Left lung (tissue), 10 donors: ENCODE results near the gene ZSCAN1. TPM values are rescaled to one million over a fixed set of nuclear protein-coding genes. Genes with fewer than 3 reads are reported as not detected.

Experiments
- ATAC-seq: fragments of 200-7000 bp; cut with Tn5 transposase; one replicate; pipeline ENCODE4 v1.9.1; 2020; ENCODE audit warnings: moderate library complexity
- DNase-seq, 4 donors: peaks; one replicate each; pipeline ENCODE4 v3.0.0-alpha.2; 2013 to 2020
- H3K27ac ChIP-seq, 2 donors: fragments of 200-600 bp; sonication (generic) in 1 of 2; one replicate each; pipeline versions ENCODE4 v1.5.0 to v1.8.0; 2020 to 2021
- H3K27me3 ChIP-seq, 2 donors: fragments of 200-600 bp; sonication (generic) in 1 of 2; one replicate each; pipeline versions ENCODE4 v1.5.0 to v1.8.0; 2020 to 2021
- H3K36me3 ChIP-seq, 2 donors: fragments of 200-600 bp; sonication (generic) in 1 of 2; one replicate each; pipeline versions ENCODE4 v1.5.0 to v1.8.0; 2020 to 2021
- H3K4me1 ChIP-seq, 2 donors: fragments of 200-600 bp; one replicate each; pipeline ENCODE4 v1.8.0; 2021
- H3K4me3 ChIP-seq, 2 donors: fragments of 200-600 bp; sonication (generic) in 1 of 2; one replicate each; pipeline versions ENCODE4 v1.5.0 to v1.8.0; 2020 to 2021; ENCODE audit warnings: mild to moderate bottlenecking in 1 of 2
- H3K9me3 ChIP-seq, 2 donors: fragments of 200-600 bp; sonication (generic) in 1 of 2; one replicate each; pipeline versions ENCODE4 v1.5.0 to v1.8.0; 2020 to 2021
- CTCF ChIP-seq, 2 donors: fragments of 200-600 bp; sonication (generic) in 1 of 2; IDR thresholded peaks; one replicate each; pipeline versions ENCODE4 v1.5.0 to v1.8.0; 2021; ENCODE audit warnings: antibody characterized with exemption in 2 of 2
- intact Hi-C, 2 donors: fragments of 100-400 bp; cut with DNase I; formaldehyde crosslinking; loops; one replicate each; pipeline versions ENCODE4 v1.11.2 to v1.14.2; 2022
- polyA plus RNA-seq, 6 donors: library from polyadenylated mRNA; unstranded; fragments of 120-200 nt; gene quantifications; one replicate each; pipeline ENCODE4 v1.2.1, GENCODE V29; 2013; ENCODE audit not compliant: insufficient read length in 6 of 6
- total RNA-seq, 2 donors: library from RNA; stranded (reverse); fragmentation: NEBNext Ultra II Directional; extraction: Animal tissue kit (Norgen Biotek cat#: 25700); gene quantifications; one replicate each; pipeline ENCODE4 v1.2.1, GENCODE V29; 2021
- donor health status: DM: no; HTN: yes; CAD: no.
- donor health status: DM: no; HTN: no; CAD: no.

ZSCAN1 gene
- total and polyA plus RNA-seq, 8 donors = 0.47 to 3.4 (median 2.4) TPM; not detected in 1

- H3K9me3 ChIP-seq = peaks cover 0 to 83% of the 10 kb centered on the region in 2 donors
- no peaks in the 10 kb centered on the region for H3K4me1 ChIP-seq
- peak overlapping the region; percentile 54 to 55 for H3K4me3 ChIP-seq
- ATAC-seq (no peak), DNase-seq (no peak)
- intact Hi-C loops = no loop called here
- H3K27me3 ChIP-seq = peaks cover 0 to 8% of the 10 kb centered on the region in 2 donors
- H3K27ac ChIP-seq = peak overlapping the region; percentile 83 to 90
- H3K36me3 ChIP-seq = peaks cover 0 to 3% of the 10 kb centered on the region in 2 donors
- TF ChIP-seq CTCF (IDR thresholded peaks at IDR 0.05) = no peak
Observed at GRCh38 chr19:58059671-58060078, 25.9 kb downstream of the ZSCAN1 start.

- H3K36me3 ChIP-seq = peaks cover 0 to 9% of the 10 kb centered on the region in 2 donors
- H3K27ac ChIP-seq = no peak overlapping the region
- intact Hi-C loops = no loop called here
- no peaks in the 10 kb centered on the region for H3K4me1 ChIP-seq
- H3K27me3 ChIP-seq = peaks cover 0 to 8% of the 10 kb centered on the region in 2 donors
- no peak for ATAC-seq
- TF ChIP-seq CTCF (IDR thresholded peaks at IDR 0.05) = no peak
- DNase-seq = no peak
- peaks cover 0 to 88% of the 10 kb centered on the region in 2 donors for H3K9me3 ChIP-seq
- peak overlapping the region in 1 of 2 donors; percentile 55 for H3K4me3 ChIP-seq
Observed at GRCh38 chr19:58060231-58060630, 26.4 kb downstream of the ZSCAN1 start.

- no peaks in the 10 kb centered on the region for H3K4me1 ChIP-seq
- no peak for ATAC-seq
- peaks cover 0 to 8% of the 10 kb centered on the region in 2 donors for H3K27me3 ChIP-seq
- H3K4me3 ChIP-seq = no peak overlapping the region
- H3K36me3 ChIP-seq = peaks cover 0 to 42% of the 10 kb centered on the region in 2 donors
- H3K9me3 ChIP-seq = peaks cover 0 to 96% of the 10 kb centered on the region in 2 donors
- no peak overlapping the region for H3K27ac ChIP-seq
- intact Hi-C loops = no loop called here
- DNase-seq = no peak
- no peak for TF ChIP-seq CTCF (IDR thresholded peaks at IDR 0.05)
Observed at GRCh38 chr19:58063712-58064111, 29.9 kb downstream of the ZSCAN1 start.

- H3K27ac ChIP-seq = no peak overlapping the region
- no peaks in the 10 kb centered on the region for H3K4me1 ChIP-seq
- no peaks in the 10 kb centered on the region for H3K27me3 ChIP-seq
- peaks cover 0 to 99% of the 10 kb centered on the region in 2 donors for H3K9me3 ChIP-seq
- ATAC-seq = no peak
- DNase-seq = no peak
- H3K4me3 ChIP-seq = no peak overlapping the region
- TF ChIP-seq CTCF (IDR thresholded peaks at IDR 0.05) = no peak
- intact Hi-C loops = no loop called here
- peaks cover 0 to 47% of the 10 kb centered on the region in 2 donors for H3K36me3 ChIP-seq
Observed at GRCh38 chr19:58067240-58067912, 33.6 kb downstream of the ZSCAN1 start.

GRCh38 chr19:58079792-58080191, 46.0 kb downstream of the ZSCAN1 start:
- Histone ChIP-seq H3K27me3 (no peaks in the 10 kb centered on the region), H3K9me3 (peaks cover 4 to 98% of the 10 kb centered on the region in 2 donors), H3K36me3 (peaks cover 0 to 14% of the 10 kb centered on the region in 2 donors), H3K4me3 (no peak overlapping the region), H3K4me1 (no peaks in the 10 kb centered on the region), H3K27ac (no peak overlapping the region)
- DNase-seq (no peak), ATAC-seq (no peak)
- TF ChIP-seq CTCF (IDR thresholded peaks at IDR 0.05) = no peak
- intact Hi-C loops = no loop called here
